Activated CD8-positive, alpha-beta memory T cell treated with anti-CD3 and anti-CD28 coated beads, Interleukin-2, amount 50 U/mL, for 1 hour (primary cell): ENCODE data around the gene SFXN2.
"Not testable (repeated sequence)": the region's sequence is repeated elsewhere in the genome, so short reads cannot be mapped to it uniquely, and the experiment has no call there.

Experiments
- DNase-seq: peaks from one replicate; pipeline ENCODE4 v3.0.0-alpha.2; 2020; ENCODE audit errors: extremely low read depth

SFXN2 gene

DNA sequence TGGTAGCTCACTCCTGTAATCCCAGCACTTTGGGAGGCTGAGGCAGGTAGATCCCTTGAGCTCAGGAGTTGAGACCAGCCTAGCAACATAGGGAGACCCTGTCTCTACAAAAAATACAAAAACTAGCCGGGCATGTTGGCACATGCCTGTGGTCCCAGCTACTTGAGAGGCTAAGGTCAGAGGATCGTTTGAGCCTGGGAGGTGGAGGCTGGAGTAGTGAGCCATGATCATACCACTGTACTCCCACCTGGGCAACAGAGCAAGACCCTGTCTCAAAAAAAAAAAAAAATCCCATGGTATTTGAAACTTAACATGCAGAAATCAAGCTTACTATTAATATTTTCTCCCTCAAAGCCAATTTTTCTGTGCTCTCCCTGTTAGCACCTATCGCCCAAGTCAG, 5.9 kb downstream of the SFXN2 start:
- no peak for DNase-seq

- DNase-seq: no peak
Measured at GRCh38 chr10:102720775-102721301, 6.4 kb downstream of the SFXN2 start.

DNA sequence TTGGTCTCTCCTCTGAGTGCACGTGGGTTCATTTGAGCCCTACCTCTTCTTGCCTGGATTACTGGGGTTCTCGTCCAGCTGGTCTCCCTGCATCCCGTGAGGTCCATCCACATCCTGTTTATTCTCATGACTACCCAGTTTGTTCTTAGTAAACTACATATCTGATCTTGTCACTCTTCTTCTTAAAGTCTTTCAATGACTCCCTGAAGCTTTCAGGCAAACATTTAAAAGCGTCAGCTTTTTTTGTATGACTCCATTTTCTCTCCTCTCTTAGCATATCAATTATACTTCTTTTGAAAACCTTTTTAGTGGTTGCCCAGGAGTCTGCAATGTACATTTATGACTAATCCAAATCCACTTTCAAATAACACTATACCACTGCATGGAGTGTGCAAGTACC, 7.5 kb downstream of the SFXN2 start:
- DNase-seq: no peak

DNA sequence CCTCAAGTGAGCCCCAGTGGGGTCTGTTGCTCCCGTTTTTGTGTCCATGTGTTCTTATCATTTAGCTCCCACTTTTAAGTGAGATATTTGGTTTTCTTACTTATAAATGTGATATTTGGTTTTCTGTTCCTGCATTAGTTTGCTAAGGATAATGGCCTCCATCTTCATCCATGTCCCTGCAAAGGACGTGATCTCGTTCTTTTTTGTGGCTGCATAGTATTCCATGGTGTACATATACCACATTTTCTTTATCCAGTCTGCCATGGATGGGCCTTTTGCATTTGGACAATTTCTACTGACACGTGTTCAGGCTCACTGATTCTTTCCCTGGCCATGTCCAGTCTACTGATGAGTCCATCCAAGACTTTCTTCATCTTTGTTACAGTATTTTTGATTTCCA, 9.6 kb downstream of the SFXN2 start:
- DNase-seq: no peak

DNA sequence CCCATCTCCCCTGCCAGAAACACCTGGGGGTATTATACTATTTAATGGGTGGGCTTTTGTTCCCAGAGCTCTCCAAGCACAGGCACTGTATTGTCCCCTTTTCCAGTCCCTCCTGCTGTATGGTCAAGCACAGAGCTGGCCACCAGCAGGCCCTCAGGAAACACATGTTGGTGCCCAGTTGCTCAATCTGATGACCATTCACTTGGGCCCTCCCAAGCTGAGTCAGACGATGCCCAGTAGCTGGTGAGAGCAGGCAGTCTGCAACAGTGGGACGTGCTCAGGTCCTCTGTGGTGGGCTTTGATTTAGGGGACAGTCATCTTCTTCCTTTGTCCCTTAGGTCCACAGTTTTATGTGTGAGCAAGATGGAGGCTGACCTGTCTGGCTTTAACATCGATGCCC, 11.8 kb downstream of the SFXN2 start:
- DNase-seq: no peak

GRCh38 chr10:102727037-102727818, 12.8 kb downstream of the SFXN2 start:
- no peak for DNase-seq

- DNase-seq: no peak
Measured at GRCh38 chr10:102729029-102730026, 14.9 kb downstream of the SFXN2 start.

- DNase-seq: no peak
Measured at GRCh38 chr10:102731222-102731800, 16.9 kb downstream of the SFXN2 start.

- no peak for DNase-seq
Measured at GRCh38 chr10:102732661-102733060, 18.2 kb downstream of the SFXN2 start.

- DNase-seq: no peak
Measured at GRCh38 chr10:102735065-102735562, 20.7 kb downstream of the SFXN2 start.

- no peak for DNase-seq
Measured at GRCh38 chr10:102738692-102739121, 24.3 kb downstream of the SFXN2 start.

DNA sequence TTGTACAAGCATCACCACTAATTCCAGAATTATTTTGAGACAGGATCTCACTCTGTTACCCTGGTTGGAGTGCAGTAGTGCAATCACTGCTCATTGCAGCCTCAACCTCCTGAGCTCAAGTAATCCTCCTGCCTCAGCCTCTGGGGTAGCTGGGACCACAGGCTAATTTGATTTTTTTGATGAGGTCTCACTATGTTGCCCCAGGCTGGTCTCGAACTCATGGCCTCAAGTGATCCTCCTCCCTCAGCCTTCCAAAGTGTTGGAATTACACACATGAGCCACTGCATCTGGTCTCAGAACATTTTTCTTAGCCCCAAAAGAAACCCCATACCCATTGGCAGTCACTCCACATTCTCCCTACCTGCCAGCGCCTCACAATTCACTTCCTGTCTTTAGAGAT, 25.8 kb downstream of the SFXN2 start:
- DNase-seq: no peak

DNA sequence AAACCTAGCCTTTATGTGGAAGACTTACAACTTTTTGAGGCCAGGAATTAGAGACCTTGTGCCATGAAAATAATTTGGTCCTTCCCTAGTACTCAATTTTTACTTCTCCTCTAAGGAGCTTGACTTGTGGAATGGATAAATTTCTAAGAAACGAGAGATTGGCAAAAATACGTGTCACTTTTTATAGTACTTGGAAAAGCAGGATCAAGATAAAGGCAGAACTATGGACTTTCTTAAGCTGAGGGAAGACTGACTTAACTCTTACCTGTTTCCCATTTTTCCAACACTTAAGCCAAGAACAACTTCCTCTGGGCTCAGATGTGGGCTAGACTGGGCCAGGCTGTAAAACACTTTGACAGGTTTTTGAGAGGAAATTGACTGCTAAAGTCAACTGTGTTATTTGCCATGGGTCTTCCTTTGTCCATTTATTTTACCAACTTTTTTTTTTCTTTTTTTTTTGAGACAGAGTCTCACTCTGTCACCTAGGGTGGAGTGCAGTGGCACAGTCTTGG, 27.3 kb downstream of the SFXN2 start:
- DNase-seq: no peak

DNA sequence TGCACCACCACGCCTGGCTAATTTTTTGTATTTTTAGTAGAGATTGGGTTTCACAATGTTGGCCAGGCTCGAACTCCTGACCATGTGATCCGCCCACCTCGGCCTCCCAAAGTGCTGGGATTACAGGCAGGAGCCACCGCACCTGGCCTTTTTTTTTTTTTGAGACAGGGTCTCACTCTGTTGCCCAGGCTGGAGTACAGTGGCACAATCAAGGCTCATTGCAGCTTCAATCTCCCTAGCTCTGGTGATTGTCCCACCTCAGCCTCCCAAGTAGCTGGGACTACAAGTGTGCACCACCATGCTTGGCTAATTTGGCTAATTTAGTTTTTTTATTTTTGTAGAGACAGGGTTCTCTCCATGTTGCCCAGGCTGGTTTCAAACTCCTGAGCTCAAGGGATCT, 27.9 kb downstream of the SFXN2 start:
- DNase-seq: not testable (repeated sequence)

- no peak for DNase-seq
Measured at GRCh38 chr10:102743078-102743587, 28.7 kb downstream of the SFXN2 start.

DNA sequence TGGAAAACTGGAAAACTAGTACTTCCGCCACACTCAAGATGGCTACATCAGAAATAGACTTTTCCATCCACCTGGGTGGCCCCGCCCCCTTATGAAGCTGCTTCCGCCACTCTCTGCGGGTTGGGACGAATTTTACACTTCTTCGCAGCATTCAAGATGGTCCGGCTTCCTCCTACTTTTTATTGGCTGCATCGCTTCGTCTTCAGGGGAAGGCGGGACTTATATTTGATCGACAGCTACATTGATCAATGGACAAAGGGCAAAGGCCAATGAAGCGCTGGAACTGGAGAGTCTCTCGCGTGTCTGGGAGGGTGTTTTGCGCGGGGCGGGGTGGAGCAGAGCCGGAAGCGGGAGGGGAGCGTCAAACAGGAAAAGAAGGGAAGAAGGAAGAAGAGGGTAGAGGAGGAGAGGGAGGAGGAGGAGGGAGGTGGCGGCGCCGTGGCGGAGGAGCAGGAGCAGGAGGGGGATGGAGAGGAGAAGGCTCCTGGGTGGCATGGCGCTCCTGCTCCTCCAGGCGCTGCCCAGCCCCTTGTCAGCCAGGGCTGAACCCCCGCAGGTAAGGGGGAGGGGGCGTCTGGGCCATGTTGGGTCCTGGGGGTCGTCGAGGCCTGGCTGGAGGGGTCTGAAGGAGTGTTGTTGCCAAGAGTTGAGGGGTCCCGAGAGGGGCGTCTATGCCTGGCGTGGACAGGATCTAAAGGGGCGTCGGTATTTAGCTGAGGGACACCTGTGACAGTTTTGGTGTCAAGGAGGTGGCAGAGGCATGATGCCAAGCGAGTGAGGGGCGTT, 29.3 kb downstream of the SFXN2 start, which contains the start of gene WBP1L:
Gene WBP1L (plus strand): TSS at position 361 of the 786 bp plus-strand sequence. CDS start 106 bp downstream, at position 467.
- DNase-seq: peak; percentile 87

DNA sequence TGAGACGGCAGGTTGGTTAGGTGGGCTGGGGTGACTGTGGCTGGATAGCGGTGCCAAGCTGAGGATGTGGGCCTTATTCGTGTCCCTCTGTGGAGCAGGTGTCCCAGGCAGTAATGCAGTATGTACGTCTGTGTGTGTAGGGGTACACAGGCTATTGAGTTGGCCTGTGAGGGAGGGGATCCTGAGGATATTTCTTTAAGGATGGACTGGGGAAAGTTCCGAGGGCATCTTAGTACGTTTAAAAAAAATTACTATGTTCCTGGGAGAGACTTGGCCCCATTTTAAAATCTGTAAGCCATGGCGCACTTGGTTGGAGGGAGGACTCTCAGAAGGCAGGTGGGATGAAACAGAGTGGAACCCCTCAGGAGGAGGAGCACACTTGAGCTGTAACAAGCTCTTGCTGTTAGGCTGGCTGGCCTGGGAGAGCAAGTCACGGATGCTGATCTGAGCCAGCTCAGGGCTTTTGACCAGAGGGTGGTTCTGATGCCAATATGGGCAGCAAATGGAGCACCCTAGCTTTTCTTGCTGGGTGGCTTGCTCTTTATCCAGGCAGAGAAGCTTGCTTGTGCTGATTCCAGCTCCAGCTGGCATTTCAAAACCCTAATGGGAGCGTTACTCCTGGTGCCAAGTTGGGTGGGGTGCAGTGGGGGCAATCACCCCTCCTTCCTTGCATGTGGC, 30.1 kb downstream of the SFXN2 start:
- no peak for DNase-seq

- DNase-seq: no peak
Measured at GRCh38 chr10:102745157-102745556, 30.7 kb downstream of the SFXN2 start.

DNA sequence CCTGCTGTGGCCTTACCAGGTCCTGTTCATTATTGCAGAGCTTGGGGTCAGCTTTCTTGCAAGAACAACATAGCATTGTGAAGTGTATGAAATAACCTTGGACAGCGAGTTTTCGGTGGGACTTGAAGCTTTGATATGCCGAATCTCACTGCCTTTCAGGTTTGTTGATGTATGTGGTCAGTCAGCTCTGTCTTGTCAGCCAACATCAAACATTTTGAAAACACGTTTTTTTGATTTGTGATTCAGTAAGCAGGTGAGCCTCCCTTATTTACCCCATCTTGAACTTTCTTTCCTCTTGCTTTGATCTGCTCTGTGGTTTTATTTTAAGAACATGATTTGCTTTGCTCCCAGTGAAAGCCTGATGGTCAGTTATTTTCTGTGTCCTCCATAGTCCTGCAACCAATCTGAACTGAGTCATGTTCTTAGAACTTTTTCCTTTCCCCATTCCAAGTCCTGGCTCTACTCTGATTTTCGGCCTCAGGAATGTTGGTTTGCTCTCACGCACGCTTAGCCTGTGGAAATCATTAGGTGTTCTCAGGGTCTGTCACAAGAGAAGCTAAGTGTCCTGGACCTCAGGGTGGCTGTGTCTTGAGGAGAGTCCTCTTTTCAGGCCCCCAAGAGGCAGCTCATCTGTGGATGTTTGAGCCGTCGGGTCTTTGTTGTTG, 38.0 kb downstream of the SFXN2 start:
- DNase-seq: no peak
